22Rv1 (cell line): ENCODE data around the gene PPP2R5C.

ENCODE experiments used
- H3K27ac ChIP-seq: fragments of 450-650 bp; 2 replicates; pipeline ENCODE4 v1.5.1; 2017
- ZFX ChIP-seq: fragments of 450-650 bp; IDR thresholded peaks from 2 replicates; pipeline ENCODE4 v1.6.1; 2017; ENCODE audit warnings: antibody characterized with exemption, borderline replicate concordance
- TF ChIP-seq, protein P1 (sequence below): fragments of 450-650 bp; IDR thresholded peaks from 2 replicates; pipeline ENCODE4 v1.5.1; 2017; ENCODE audit warnings: mild to moderate bottlenecking

Gene PPP2R5C

DNA sequence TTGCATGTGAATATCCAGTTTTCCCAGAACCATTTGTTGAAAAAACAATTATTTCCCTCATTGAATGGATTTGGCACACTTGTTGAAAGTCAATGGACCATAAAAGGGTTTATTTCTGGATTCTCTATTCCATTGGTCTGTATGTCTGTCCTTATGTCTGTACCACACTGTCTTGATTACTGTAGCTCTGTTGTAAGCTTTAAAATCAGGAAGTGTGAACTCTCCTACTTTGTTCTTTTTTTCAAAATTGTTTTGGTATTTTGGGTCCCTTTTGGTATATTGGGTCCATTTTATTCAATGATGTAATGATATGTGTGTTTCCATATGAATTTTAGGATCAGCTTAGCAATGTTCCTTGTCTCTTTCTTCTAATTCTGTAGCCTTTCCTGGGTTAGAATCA is 64.8 kb downstream of the PPP2R5C start:
- H3K27ac ChIP-seq = no peak overlapping the region
- TF ChIP-seq, protein P1, sequence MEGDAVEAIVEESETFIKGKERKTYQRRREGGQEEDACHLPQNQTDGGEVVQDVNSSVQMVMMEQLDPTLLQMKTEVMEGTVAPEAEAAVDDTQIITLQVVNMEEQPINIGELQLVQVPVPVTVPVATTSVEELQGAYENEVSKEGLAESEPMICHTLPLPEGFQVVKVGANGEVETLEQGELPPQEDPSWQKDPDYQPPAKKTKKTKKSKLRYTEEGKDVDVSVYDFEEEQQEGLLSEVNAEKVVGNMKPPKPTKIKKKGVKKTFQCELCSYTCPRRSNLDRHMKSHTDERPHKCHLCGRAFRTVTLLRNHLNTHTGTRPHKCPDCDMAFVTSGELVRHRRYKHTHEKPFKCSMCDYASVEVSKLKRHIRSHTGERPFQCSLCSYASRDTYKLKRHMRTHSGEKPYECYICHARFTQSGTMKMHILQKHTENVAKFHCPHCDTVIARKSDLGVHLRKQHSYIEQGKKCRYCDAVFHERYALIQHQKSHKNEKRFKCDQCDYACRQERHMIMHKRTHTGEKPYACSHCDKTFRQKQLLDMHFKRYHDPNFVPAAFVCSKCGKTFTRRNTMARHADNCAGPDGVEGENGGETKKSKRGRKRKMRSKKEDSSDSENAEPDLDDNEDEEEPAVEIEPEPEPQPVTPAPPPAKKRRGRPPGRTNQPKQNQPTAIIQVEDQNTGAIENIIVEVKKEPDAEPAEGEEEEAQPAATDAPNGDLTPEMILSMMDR = no peak
- no peak for TF ChIP-seq ZFX

DNA sequence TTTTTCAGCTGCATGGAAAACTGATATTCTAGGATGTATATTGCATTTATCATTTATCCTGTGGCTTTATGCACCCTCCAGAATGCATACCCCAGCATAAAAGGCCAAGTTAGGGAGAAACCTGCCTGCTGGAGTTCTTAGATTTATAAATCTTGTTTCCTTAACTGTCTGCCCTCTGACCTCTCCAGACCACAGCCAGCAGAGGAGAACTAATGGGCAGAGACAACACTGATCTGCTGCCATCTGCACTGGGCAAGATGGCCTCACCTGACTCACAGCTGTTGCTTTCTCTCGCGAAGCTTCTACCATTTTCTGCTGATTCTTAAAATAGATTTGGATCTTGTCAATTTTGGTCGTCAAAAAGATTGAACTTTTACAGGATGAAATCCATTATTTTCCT is 65.8 kb downstream of the PPP2R5C start:
- no peak for TF ChIP-seq ZFX
- TF ChIP-seq, protein P1 = no peak
- H3K27ac ChIP-seq = no peak overlapping the region

DNA sequence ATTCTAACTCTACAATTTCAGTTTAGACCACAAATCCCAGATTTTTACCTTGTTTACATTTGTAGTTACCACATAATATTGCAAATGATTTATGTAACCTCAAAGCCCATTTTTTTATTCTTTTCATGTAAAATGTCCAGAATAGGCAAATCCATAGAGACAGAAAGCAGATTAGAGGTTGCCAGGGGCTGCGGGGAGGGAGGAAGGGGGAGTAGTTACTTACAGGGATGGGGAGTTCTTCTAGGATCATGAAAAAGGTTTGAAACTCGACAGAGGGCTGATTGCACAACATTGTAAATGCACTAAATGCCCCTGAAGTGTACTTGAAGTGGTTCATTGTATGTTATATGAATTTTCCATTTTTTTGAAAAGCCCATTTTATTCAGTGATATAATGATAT is 66.5 kb downstream of the PPP2R5C start:
- TF ChIP-seq ZFX = no peak
- TF ChIP-seq, protein P1 = no peak
- H3K27ac ChIP-seq = no peak overlapping the region

DNA sequence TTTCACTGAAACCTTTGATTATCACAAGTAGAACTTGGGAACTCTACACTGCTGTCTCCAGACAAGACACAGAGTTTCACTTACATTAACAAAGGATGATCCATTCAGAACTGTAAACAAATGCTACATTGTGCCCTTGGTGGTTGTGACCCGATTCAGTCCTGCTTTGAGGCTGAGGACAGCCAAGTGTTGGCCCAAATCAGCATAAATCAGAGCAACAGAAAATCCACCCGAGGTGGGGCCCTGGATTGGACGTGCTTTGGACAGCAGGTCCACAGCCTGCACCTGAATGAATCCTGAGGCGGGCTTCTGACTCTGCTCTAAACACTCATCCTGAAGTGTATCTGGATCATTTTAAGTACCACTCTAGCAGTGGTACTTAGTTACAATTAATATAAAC is 68.8 kb downstream of the PPP2R5C start:
- TF ChIP-seq, protein P1 = no peak
- TF ChIP-seq ZFX = no peak
- no peak overlapping the region for H3K27ac ChIP-seq

DNA sequence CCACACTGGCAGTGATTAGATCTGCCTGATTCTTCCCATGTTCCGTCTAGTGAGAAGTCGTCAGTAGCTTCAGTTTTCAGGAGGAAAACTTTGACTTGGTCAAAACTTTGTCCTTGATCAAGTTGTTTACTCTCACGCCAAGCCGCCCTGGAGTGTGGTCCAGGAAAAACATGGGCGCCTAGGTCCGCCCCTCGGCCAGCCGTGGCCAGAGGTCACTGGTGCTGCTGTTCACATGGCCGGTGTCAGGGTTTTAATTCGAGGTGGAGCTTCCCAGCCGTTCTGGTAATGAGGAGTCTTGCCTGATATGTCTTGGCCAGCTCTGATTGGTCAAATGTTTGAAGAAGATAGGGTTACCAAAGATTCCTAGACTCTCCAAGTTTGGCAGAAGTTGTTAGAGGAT is 71.5 kb downstream of the PPP2R5C start:
- TF ChIP-seq, protein P1 = no peak
- TF ChIP-seq ZFX = no peak
- H3K27ac ChIP-seq = no peak overlapping the region

DNA sequence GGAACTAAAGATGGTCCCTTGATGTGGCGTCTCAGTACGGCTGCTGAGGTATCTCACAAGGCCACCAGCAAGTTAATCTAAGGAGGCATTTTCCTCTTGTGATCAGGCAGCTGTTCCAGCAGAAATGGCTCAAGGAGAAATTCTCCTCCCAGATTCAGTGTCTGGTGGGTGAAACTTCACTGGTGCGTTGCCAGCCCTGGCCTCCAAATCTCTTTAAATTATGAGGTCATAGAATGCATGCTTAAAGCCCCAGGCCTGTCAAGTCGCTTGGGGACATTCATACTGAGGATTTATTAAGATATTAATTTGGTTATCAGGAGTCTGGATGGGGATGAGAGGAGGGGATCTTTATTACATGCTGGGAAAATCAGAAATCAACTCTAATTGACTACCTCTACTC is 72.9 kb downstream of the PPP2R5C start:
- TF ChIP-seq, protein P1 = no peak
- TF ChIP-seq ZFX = no peak

DNA sequence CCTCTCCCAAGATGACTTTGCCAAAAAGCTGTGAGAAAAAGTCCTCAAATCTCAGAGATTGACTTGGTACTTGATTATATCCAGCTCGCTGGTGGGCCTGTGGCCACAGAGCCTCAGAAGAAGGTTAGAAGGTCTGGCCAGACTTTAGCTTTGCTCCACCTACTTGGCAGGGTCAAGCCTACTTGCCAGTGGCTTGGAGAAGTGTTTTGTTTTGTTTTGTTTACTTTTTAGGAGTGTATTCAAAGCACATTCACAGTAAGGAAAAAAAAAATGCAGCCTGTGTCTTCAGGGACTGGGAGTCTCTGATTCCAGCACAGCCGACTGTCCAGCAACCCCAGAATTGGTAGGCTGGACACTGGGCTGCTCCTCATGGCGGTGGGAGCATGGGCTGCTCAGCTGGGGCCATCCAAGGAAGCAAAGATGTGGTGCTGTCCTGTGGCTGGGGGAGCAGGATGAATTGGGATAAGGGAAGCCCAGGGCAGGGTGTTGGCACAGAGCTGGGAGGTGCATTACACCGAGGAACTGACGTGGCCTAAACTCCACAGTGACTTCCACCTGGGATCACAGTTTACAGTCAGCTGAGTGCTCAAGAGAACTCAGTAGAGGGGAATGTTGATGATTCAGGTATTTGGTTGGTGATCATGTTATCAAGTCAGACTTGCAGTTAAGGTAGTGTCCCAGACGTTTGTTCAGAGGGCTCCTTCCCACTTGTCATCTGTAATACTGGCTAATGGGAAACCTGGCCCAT is 73.5 kb downstream of the PPP2R5C start:
- TF ChIP-seq, protein P1 = no peak
- TF ChIP-seq ZFX = no peak

More for the DNA sequence above, 72.9 kb downstream of the PPP2R5C start:
- H3K27ac ChIP-seq = peak overlapping the region; percentile 48

More for the DNA sequence above, 73.5 kb downstream of the PPP2R5C start:
- H3K27ac ChIP-seq = peak overlapping the region; percentile 48
